Adrenal gland (tissue), 5 donors: ENCODE measurements around the gene TTC3.

ENCODE experiments used
- CTCF ChIP-seq, 6 experiments: fragments of 450-650 bp in 4 of 6; fragments of 200-600 bp in 2 of 6; sonication (generic) in 1 of 6; IDR thresholded peaks; 1 replicate in 5 of 6; 2 replicates in 1 of 6; pipeline versions ENCODE4 v1.5.1 to v1.8.0; 2016 to 2021; ENCODE audit warnings: antibody characterized with exemption in 6 of 6, mild to moderate bottlenecking in 2 of 6, moderate library complexity in 1 of 6
- POLR2A ChIP-seq, 2 donors: fragments of 450-650 bp; IDR thresholded peaks; one replicate each; pipeline ENCODE4 v1.6.1; 2017; ENCODE audit warnings: antibody characterized with exemption in 2 of 2, mild to moderate bottlenecking in 2 of 2, moderate library complexity in 1 of 2
- donor health status: DM: no; HTN: no; CAD: no.

DNA sequence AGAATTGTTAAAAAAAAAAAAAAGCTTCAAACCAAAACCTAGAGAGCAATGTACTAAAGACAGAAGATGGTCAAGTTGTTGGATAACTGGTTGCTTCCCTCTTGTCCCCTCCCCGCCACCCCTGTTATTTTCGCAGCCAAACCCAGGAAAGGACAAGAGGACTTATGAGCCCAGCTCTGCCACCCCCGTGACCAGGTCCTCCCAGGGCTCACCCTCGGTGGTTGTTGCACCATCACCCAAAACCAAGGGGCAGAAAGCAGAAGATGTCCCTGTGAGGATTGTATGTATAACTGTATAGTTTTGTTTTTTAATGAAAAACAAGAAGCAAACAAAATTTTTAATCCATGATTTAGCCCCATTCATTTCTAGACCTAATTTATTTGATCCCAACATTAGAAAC, 124.7 kb downstream of the TTC3 start:
- no peak for TF ChIP-seq CTCF (IDR thresholded peaks at IDR 0.05)
- TF ChIP-seq POLR2A (IDR thresholded peaks at IDR 0.05), result no peak
